IPS-18a (cell line): ENCODE results near the gene COL5A1.

Experiments used
- H3K27ac ChIP-seq: one replicate; pipeline ENCODE4 v1.5.1; 2013; ENCODE audit warnings: low read length
- H3K27me3 ChIP-seq: one replicate; pipeline ENCODE4 v1.6.1; 2013; ENCODE audit warnings: mild to moderate bottlenecking, low read length; ENCODE audit not compliant: control insufficient read depth, insufficient read depth
- H3K36me3 ChIP-seq: one replicate; pipeline ENCODE4 v1.6.1; 2013; ENCODE audit warnings: low read depth, low read length; ENCODE audit not compliant: control insufficient read depth
- H3K4me1 ChIP-seq: one replicate; pipeline ENCODE4 v1.6.1; 2013; ENCODE audit warnings: low read depth, low read length; ENCODE audit not compliant: control insufficient read depth
- H3K4me3 ChIP-seq: one replicate; pipeline ENCODE4 v1.5.1; 2013; ENCODE audit warnings: low read length
- H3K9ac ChIP-seq: one replicate; pipeline ENCODE4 v1.6.1; 2013; ENCODE audit warnings: mild to moderate bottlenecking, low read length, moderate library complexity
- H3K9me3 ChIP-seq: one replicate; pipeline ENCODE4 v1.6.1; 2013; ENCODE audit warnings: low read depth, low read length; ENCODE audit not compliant: control insufficient read depth

COL5A1 gene

DNA sequence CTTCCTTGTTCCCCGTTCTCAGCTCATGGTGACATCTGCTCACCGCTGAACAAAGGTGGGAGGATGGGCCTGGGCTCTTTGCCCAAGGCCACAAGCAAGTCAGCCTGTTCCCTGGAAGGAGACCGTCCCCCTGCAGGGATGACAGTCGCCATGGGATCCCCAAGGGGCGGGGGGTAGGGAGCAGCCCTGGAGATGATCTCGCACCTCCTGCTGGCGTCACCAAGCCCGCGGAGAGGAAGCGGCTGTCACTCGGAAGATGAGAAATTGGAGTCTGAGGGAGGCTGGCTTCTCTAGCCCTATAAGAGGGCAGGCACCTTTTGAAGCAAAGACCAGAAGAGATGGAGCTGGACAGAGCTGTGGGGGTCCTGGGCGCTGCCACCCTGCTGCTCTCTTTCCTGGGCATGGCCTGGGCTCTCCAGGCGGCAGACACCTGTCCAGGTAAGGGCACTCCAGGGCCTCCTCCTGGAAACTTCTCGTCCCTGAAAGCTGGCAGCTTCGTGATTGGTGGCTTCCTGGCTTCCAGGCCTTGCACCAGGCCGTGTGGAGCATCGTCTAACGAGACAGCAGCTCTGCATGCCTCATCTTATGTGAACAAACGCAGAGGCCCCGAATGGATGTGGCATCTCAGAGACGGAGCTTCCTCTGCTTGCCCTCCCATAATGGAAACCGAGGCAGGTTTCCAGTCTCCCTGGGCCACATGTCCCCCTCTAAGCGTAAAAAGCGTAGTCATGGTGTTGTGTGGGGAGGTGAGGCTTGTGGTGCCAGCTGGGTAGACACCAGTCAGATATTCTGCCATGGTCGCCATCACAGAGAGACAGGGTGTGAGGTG, 239.1 kb downstream of the COL5A1 start, which contains the start of gene FCN2:
FCN2 (plus strand) TSS at position 327 of the 829 bp plus-strand sequence; CDS start at position 339, 12 bp downstream.
- no peak within 1 kb of the TSS for H3K9ac ChIP-seq
- no peaks in the 10 kb centered on the region for H3K4me1 ChIP-seq
- H3K27me3 ChIP-seq = no peaks in the 10 kb centered on the region
- no peaks in the 10 kb centered on the region for H3K36me3 ChIP-seq
- no peaks in the 10 kb centered on the region for H3K9me3 ChIP-seq
- no peak within 1 kb of the TSS for H3K27ac ChIP-seq
- H3K4me3 ChIP-seq = no peak within 1 kb of the TSS

- no peak overlapping the region for H3K27ac ChIP-seq
- no peaks in the 10 kb centered on the region for H3K27me3 ChIP-seq
- H3K36me3 ChIP-seq = no peaks in the 10 kb centered on the region
- no peak overlapping the region for H3K4me3 ChIP-seq
- no peak overlapping the region for H3K9ac ChIP-seq
- no peaks in the 10 kb centered on the region for H3K4me1 ChIP-seq
- no peaks in the 10 kb centered on the region for H3K9me3 ChIP-seq
These were observed 239.7 kb downstream of the COL5A1 start for GRCh38 chr9:134881313-134881670.

GRCh38 chr9:134882204-134882785, 240.7 kb downstream of the COL5A1 start:
- Histone ChIP-seq H3K4me3 (no peak overlapping the region), H3K9ac (no peak overlapping the region), H3K4me1 (no peaks in the 10 kb centered on the region), H3K9me3 (no peaks in the 10 kb centered on the region), H3K27me3 (no peaks in the 10 kb centered on the region), H3K27ac (no peak overlapping the region), H3K36me3 (no peaks in the 10 kb centered on the region)

DNA sequence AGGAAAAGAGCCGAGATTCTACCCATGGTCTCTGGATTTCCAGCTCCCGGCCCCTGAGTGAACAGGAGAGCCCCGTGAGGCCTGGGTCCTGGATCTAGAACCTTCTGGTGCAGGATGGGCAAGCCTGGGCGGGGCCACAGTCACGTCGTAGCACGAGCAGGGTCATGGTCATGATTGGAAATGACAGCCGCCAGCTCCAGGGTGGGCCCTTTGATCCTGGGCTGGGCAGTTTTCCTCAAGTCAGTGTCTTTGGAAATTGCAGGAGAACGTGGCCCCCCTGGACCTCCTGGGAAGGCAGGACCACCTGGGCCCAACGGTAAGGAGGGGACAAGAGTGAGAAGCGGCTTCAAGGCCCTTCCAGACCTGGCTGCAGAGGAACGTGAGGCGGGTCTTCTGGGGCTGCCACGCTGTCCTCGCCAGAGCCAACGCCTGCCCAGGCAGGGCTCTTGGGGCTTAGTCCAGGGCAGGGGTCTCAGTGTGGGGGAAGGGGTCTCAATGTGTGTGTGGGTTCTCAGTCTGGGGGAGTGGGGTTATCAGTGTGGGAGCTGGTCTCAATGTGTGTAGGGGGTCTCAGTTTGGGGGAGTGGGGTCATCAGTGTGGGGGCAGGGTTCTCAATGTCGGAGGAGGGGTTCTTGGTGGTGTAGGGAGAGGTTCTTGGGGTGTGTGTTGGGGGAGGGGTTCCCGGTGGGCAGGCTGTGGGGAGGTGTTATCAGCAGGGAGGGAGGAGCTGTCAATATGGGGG, 241.6 kb downstream of the COL5A1 start:
- H3K36me3 ChIP-seq = no peaks in the 10 kb centered on the region
- no peak overlapping the region for H3K9ac ChIP-seq
- H3K9me3 ChIP-seq = no peaks in the 10 kb centered on the region
- no peaks in the 10 kb centered on the region for H3K27me3 ChIP-seq
- no peaks in the 10 kb centered on the region for H3K4me1 ChIP-seq
- H3K27ac ChIP-seq = no peak overlapping the region
- no peak overlapping the region for H3K4me3 ChIP-seq

DNA sequence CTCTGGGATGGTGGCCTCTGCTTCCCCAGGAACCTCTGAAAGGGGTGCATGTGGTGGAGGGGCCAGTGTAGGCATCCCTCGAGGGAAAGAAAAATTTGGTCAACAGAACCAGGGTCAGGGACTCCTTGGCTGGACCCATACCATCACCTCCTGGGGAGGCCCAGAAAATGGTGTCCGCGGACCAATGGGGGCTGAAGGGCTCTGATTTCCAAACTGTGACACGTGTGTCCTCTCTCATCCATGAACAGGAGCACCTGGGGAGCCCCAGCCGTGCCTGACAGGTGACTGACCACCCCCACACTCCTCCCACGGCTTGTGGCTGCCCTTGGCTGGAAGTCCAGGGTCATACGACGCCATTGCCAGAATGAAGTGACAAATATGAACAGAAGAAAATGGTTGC, 242.9 kb downstream of the COL5A1 start:
- H3K36me3 ChIP-seq = no peaks in the 10 kb centered on the region
- H3K27me3 ChIP-seq = no peaks in the 10 kb centered on the region
- no peak overlapping the region for H3K4me3 ChIP-seq
- no peak overlapping the region for H3K27ac ChIP-seq
- no peaks in the 10 kb centered on the region for H3K4me1 ChIP-seq
- H3K9ac ChIP-seq = no peak overlapping the region
- H3K9me3 ChIP-seq = no peaks in the 10 kb centered on the region

GRCh38 chr9:134885001-134885678, 243.5 kb downstream of the COL5A1 start:
- no peaks in the 10 kb centered on the region for H3K9me3 ChIP-seq
- H3K9ac ChIP-seq = no peak overlapping the region
- no peak overlapping the region for H3K4me3 ChIP-seq
- no peak overlapping the region for H3K27ac ChIP-seq
- no peaks in the 10 kb centered on the region for H3K27me3 ChIP-seq
- no peaks in the 10 kb centered on the region for H3K4me1 ChIP-seq
- no peaks in the 10 kb centered on the region for H3K36me3 ChIP-seq

DNA sequence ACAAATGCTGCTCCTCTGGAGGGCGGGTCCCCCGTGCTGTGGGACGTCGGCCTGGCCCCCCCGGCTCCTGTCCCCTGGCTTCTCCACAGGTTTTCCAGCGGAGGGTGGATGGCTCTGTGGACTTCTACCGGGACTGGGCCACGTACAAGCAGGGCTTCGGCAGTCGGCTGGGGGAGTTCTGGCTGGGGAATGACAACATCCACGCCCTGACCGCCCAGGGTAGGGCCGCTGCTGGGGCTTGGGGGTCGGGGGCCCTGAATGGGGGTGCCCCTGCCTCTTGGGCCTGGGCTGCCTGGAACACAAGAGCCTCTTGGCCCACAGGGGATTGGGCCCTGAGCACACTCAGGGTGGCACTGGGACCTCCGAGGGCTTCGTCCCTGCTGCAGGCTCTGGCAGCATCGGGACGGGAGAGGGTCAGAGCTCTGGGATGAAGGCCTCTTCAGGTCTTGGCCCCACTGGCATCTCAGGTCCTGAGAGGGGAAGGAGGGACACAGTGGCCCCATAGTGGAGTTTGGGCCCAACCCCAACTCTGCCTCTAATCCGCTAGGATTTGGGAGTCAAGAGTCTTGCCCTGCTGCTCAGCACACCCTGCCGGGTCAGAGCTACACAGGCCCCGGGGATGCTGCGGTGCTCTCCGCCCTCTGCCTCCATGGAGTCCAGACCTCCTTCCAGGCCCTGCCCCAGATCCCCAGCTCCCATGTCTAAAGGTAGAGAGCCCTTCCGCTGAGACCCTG, 244.2 kb downstream of the COL5A1 start:
- Histone ChIP-seq H3K27ac (no peak overlapping the region), H3K4me1 (no peaks in the 10 kb centered on the region), H3K27me3 (no peaks in the 10 kb centered on the region), H3K9me3 (no peaks in the 10 kb centered on the region), H3K36me3 (no peaks in the 10 kb centered on the region), H3K9ac (no peak overlapping the region), H3K4me3 (no peak overlapping the region)

GRCh38 chr9:134886413-134886913, 244.9 kb downstream of the COL5A1 start:
- Histone ChIP-seq H3K4me1 (no peaks in the 10 kb centered on the region), H3K9me3 (no peaks in the 10 kb centered on the region), H3K36me3 (no peaks in the 10 kb centered on the region), H3K9ac (no peak overlapping the region), H3K27ac (no peak overlapping the region), H3K4me3 (no peak overlapping the region), H3K27me3 (no peaks in the 10 kb centered on the region)

DNA sequence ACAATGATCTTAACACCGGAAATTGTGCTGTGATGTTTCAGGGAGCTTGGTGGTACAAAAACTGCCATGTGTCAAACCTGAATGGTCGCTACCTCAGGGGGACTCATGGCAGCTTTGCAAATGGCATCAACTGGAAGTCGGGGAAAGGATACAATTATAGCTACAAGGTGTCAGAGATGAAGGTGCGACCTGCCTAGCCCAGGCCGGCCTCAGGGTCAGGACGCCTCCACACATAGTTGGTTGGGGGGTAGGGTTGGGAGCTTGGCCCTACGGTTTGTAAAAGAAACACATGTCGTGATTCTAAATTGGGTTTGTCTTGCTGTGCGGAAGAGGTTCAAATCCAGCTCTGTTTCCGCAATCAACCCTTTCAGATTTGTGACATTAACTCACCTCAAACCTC, 245.6 kb downstream of the COL5A1 start:
- no peak overlapping the region for H3K9ac ChIP-seq
- H3K4me1 ChIP-seq = no peaks in the 10 kb centered on the region
- H3K4me3 ChIP-seq = no peak overlapping the region
- no peaks in the 10 kb centered on the region for H3K27me3 ChIP-seq
- no peak overlapping the region for H3K27ac ChIP-seq
- H3K9me3 ChIP-seq = no peaks in the 10 kb centered on the region
- H3K36me3 ChIP-seq = no peaks in the 10 kb centered on the region

- no peak overlapping the region for H3K4me3 ChIP-seq
- H3K27me3 ChIP-seq = no peaks in the 10 kb centered on the region
- no peak overlapping the region for H3K9ac ChIP-seq
- no peaks in the 10 kb centered on the region for H3K4me1 ChIP-seq
- no peak overlapping the region for H3K27ac ChIP-seq
- no peaks in the 10 kb centered on the region for H3K9me3 ChIP-seq
- H3K36me3 ChIP-seq = no peaks in the 10 kb centered on the region
These were observed 246.3 kb downstream of the COL5A1 start for GRCh38 chr9:134887686-134888602.
